Progenitor cell of endocrine pancreas (in vitro differentiated cells): ENCODE data around the gene DFFB. TPM values are rescaled to one million over a fixed set of nuclear protein-coding genes. Genes with fewer than 3 reads are reported as not detected.

Experiments used
- DNase-seq: peaks from one replicate; pipeline ENCODE4 v3.0.0; 2021; ENCODE audit warnings: low spot score; ENCODE audit not compliant: unreplicated experiment
- H3K27ac Mint-ChIP-seq: 2 replicates; pipeline ENCODE4 v1.8.0; 2021; ENCODE audit warnings: mild to moderate bottlenecking, moderate library complexity, mixed read lengths
- H3K27me3 Mint-ChIP-seq: 2 replicates; pipeline ENCODE4 v1.8.0; 2021; ENCODE audit warnings: mixed read lengths
- H3K36me3 Mint-ChIP-seq: 2 replicates; pipeline ENCODE4 v1.8.0; 2022; ENCODE audit warnings: mixed read lengths; ENCODE audit not compliant: insufficient read depth
- H3K4me1 Mint-ChIP-seq: 2 replicates; pipeline ENCODE4 v1.8.0; 2021; ENCODE audit warnings: low read depth, mixed read lengths
- H3K4me3 Mint-ChIP-seq: 2 replicates; pipeline ENCODE4 v1.8.0; 2021; ENCODE audit warnings: low read depth, mild to moderate bottlenecking, moderate library complexity, mixed read lengths
- H3K9me3 Mint-ChIP-seq: 2 replicates; pipeline ENCODE4 v1.8.0; 2021; ENCODE audit warnings: low read depth, mixed read lengths
- CTCF ChIP-seq: fragments of 200-600 bp; sonication (generic); IDR thresholded peaks from one replicate; pipeline ENCODE4 v1.5.0; 2021; ENCODE audit warnings: antibody characterized with exemption, mild to moderate bottlenecking; ENCODE audit not compliant: unreplicated experiment
- total RNA-seq: library from RNA; stranded (reverse); gene quantifications from 2 replicates; pipeline ENCODE4 v1.2.1, GENCODE V29; 2021

The DFFB gene
- total RNA-seq, 1 donor from 2014 or later = 11.9 TPM

- no peaks in the 10 kb centered on the region for H3K9me3 Mint-ChIP-seq
- no peaks in the 10 kb centered on the region for H3K27me3 Mint-ChIP-seq
- H3K4me1 Mint-ChIP-seq = no peaks in the 10 kb centered on the region
- H3K36me3 Mint-ChIP-seq = peaks cover 39% of the 10 kb centered on the region
- H3K4me3 Mint-ChIP-seq = no peak overlapping the region
- no peak overlapping the region for H3K27ac Mint-ChIP-seq
- no peak for DNase-seq
- no peak for TF ChIP-seq CTCF
Observed at GRCh38 chr1:3838788-3839187, 18.5 kb upstream of the DFFB start.

GRCh38 chr1:3841491-3841890, 15.8 kb upstream of the DFFB start:
- H3K4me1 Mint-ChIP-seq = no peaks in the 10 kb centered on the region
- peaks cover 37% of the 10 kb centered on the region for H3K36me3 Mint-ChIP-seq
- H3K27ac Mint-ChIP-seq = no peak overlapping the region
- no peak for DNase-seq
- no peaks in the 10 kb centered on the region for H3K9me3 Mint-ChIP-seq
- no peaks in the 10 kb centered on the region for H3K27me3 Mint-ChIP-seq
- H3K4me3 Mint-ChIP-seq = no peak overlapping the region
- no peak for TF ChIP-seq CTCF

- H3K27ac Mint-ChIP-seq = no peak overlapping the region
- H3K4me3 Mint-ChIP-seq = no peak overlapping the region
- H3K36me3 Mint-ChIP-seq = peaks cover 31% of the 10 kb centered on the region
- H3K27me3 Mint-ChIP-seq = no peaks in the 10 kb centered on the region
- peaks cover 2% of the 10 kb centered on the region for H3K4me1 Mint-ChIP-seq
- DNase-seq = no peak
- H3K9me3 Mint-ChIP-seq = no peaks in the 10 kb centered on the region
- TF ChIP-seq CTCF = no peak
Observed at GRCh38 chr1:3842912-3843311, 14.4 kb upstream of the DFFB start.

- Mint-ChIP-seq H3K4me3 (no peak overlapping the region), H3K36me3 (peaks cover 18% of the 10 kb centered on the region), H3K9me3 (no peaks in the 10 kb centered on the region), H3K4me1 (peaks cover 2% of the 10 kb centered on the region), H3K27me3 (no peaks in the 10 kb centered on the region), H3K27ac (no peak overlapping the region)
- no peak for TF ChIP-seq CTCF
- DNase-seq = no peak
Observed at GRCh38 chr1:3846541-3846940, 10.7 kb upstream of the DFFB start.

GRCh38 chr1:3847081-3847480, 10.2 kb upstream of the DFFB start:
- H3K4me3 Mint-ChIP-seq = no peak overlapping the region
- no peak for DNase-seq
- H3K27me3 Mint-ChIP-seq = no peaks in the 10 kb centered on the region
- TF ChIP-seq CTCF = no peak
- no peaks in the 10 kb centered on the region for H3K9me3 Mint-ChIP-seq
- H3K4me1 Mint-ChIP-seq = peaks cover 2% of the 10 kb centered on the region
- peaks cover 16% of the 10 kb centered on the region for H3K36me3 Mint-ChIP-seq
- no peak overlapping the region for H3K27ac Mint-ChIP-seq
